Uterus (tissue), 2 donors: ENCODE results near the gene NMD3.

Source experiments
- POLR2A ChIP-seq, 2 donors: fragments of 450-650 bp; IDR thresholded peaks; one replicate each; pipeline ENCODE4 v1.6.1; 2016; ENCODE audit warnings: antibody characterized with exemption in 2 of 2, mild to moderate bottlenecking in 1 of 2, moderate library complexity in 1 of 2
- TF ChIP-seq, protein P1 (sequence below), 4 experiments: fragments of 200-600 bp in 2 of 4; fragments of 450-650 bp in 2 of 4; sonication (generic) in 2 of 4; IDR thresholded peaks; one replicate each; pipeline ENCODE4 v1.5.1; 2016 to 2019; ENCODE audit warnings: antibody characterized with exemption in 4 of 4, mild to moderate bottlenecking in 2 of 4, moderate library complexity in 1 of 4

GRCh38 chr3:161296814-161297213 lies 75.7 kb downstream of the NMD3 start:
- TF ChIP-seq, protein P1, sequence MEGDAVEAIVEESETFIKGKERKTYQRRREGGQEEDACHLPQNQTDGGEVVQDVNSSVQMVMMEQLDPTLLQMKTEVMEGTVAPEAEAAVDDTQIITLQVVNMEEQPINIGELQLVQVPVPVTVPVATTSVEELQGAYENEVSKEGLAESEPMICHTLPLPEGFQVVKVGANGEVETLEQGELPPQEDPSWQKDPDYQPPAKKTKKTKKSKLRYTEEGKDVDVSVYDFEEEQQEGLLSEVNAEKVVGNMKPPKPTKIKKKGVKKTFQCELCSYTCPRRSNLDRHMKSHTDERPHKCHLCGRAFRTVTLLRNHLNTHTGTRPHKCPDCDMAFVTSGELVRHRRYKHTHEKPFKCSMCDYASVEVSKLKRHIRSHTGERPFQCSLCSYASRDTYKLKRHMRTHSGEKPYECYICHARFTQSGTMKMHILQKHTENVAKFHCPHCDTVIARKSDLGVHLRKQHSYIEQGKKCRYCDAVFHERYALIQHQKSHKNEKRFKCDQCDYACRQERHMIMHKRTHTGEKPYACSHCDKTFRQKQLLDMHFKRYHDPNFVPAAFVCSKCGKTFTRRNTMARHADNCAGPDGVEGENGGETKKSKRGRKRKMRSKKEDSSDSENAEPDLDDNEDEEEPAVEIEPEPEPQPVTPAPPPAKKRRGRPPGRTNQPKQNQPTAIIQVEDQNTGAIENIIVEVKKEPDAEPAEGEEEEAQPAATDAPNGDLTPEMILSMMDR (IDR thresholded peaks at IDR 0.05) = no peak
- no peak for TF ChIP-seq POLR2A (IDR thresholded peaks at IDR 0.05)
